Vagina (tissue), 2 donors: ENCODE measurements around the gene SPINK4.

Source experiments
- POLR2A ChIP-seq, 2 donors: fragments of 450-650 bp; IDR thresholded peaks; one replicate each; pipeline ENCODE4 v1.6.1; 2017; ENCODE audit warnings: antibody characterized with exemption in 2 of 2, mild to moderate bottlenecking in 2 of 2, moderate library complexity in 2 of 2
- POLR2AphosphoS5 ChIP-seq, 2 donors: sonication (generic); formaldehyde crosslinking; IDR thresholded peaks; one replicate each; pipeline ENCODE4 v1.9.0; 2017; ENCODE audit warnings: antibody characterized with exemption in 2 of 2, mild to moderate bottlenecking in 2 of 2, low read depth in 1 of 2; ENCODE audit not compliant: insufficient read depth in 1 of 2
- TF ChIP-seq, protein P1 (sequence below), 3 experiments: fragments of 450-650 bp in 2 of 3; fragments of 200-600 bp in 1 of 3; sonication (generic) in 1 of 3; IDR thresholded peaks; one replicate each; pipeline ENCODE4 v1.5.1; 2017 to 2019; ENCODE audit warnings: antibody characterized with exemption in 3 of 3, mild to moderate bottlenecking in 2 of 3, moderate library complexity in 2 of 3

DNA sequence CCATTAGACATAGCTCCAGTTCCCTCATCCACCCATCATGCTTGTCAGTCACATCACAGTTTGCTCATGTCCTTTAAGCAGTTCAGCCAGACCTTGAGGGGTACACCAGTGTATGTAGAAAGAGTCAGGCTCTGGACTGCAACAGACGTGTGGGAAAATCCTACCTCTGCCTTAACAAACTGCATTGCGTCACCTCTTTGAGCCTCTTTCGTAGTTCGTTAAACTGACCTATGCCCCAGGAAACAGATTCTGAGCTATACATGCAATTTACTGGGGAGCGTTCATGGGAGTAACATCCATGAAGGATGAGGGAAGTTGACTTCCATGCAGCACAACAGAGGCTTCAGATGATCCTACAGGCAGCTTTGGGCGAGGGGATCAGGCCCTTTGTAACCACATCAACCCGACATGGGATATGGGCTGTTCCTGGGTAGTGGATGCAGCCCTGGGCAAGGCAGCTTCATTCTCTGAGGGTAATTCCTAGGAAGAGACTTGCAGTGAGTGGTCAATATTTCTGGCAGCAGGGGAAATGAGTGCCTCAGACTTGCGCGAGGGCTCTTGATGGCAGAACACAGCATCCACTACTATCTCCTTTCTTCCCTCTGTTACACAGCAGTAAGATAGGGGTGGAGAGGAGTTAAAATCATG, 4.3 kb downstream of the SPINK4 start:
- TF ChIP-seq, protein P1, sequence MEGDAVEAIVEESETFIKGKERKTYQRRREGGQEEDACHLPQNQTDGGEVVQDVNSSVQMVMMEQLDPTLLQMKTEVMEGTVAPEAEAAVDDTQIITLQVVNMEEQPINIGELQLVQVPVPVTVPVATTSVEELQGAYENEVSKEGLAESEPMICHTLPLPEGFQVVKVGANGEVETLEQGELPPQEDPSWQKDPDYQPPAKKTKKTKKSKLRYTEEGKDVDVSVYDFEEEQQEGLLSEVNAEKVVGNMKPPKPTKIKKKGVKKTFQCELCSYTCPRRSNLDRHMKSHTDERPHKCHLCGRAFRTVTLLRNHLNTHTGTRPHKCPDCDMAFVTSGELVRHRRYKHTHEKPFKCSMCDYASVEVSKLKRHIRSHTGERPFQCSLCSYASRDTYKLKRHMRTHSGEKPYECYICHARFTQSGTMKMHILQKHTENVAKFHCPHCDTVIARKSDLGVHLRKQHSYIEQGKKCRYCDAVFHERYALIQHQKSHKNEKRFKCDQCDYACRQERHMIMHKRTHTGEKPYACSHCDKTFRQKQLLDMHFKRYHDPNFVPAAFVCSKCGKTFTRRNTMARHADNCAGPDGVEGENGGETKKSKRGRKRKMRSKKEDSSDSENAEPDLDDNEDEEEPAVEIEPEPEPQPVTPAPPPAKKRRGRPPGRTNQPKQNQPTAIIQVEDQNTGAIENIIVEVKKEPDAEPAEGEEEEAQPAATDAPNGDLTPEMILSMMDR (IDR thresholded peaks at IDR 0.05), result no peak
- TF ChIP-seq POLR2A (IDR thresholded peaks at IDR 0.05) (no peak), POLR2AphosphoS5 (IDR thresholded peaks at IDR 0.05; ENCODE audit: insufficient read depth in 1 of 2, low read depth in 1 of 2) (no peak)
